Mesenchymal stem cell (in vitro differentiated cells and primary cell): Measurements from ENCODE around the gene MATK.

Source experiments
- DNase-seq: peaks from one replicate; pipeline ENCODE4 v3.0.0-alpha.2; 2013
- H2AFZ ChIP-seq: one replicate; pipeline ENCODE4 v1.6.1; 2013; ENCODE audit warnings: low read depth, mild to moderate bottlenecking, control low read depth, inconsistent platforms, low read length, moderate library complexity
- H2AK5ac ChIP-seq: 2 replicates; pipeline ENCODE4 v1.6.1; 2013; ENCODE audit warnings: low read length, moderate library complexity, mild to moderate bottlenecking, inconsistent platforms; ENCODE audit not compliant: severe bottlenecking
- H2BK120ac ChIP-seq: one replicate; pipeline ENCODE4 v1.6.1; 2013; ENCODE audit warnings: low read depth, mild to moderate bottlenecking, inconsistent platforms, low read length, moderate library complexity
- H2BK12ac ChIP-seq, 2 experiments: one replicate each; pipeline ENCODE4 v1.6.1; 2013; ENCODE audit warnings: inconsistent platforms in 2 of 2, low read length in 2 of 2, mild to moderate bottlenecking in 2 of 2, moderate library complexity in 2 of 2, control low read depth in 1 of 2
- H2BK15ac ChIP-seq: one replicate; pipeline ENCODE4 v1.6.1; 2013; ENCODE audit warnings: mild to moderate bottlenecking, low read depth, inconsistent platforms; ENCODE audit not compliant: poor library complexity, severe bottlenecking
- H2BK5ac ChIP-seq: 2 replicates; pipeline ENCODE4 v1.6.1; 2013; ENCODE audit warnings: low read depth, mild to moderate bottlenecking, low read length, control low read depth, inconsistent platforms; ENCODE audit not compliant: poor library complexity, severe bottlenecking
- H3K14ac ChIP-seq, 2 experiments: one replicate each; pipeline ENCODE4 v1.6.1; 2013; ENCODE audit warnings: inconsistent platforms in 2 of 2, low read length in 2 of 2, control low read depth in 1 of 2, mild to moderate bottlenecking in 1 of 2, moderate library complexity in 1 of 2
- H3K18ac ChIP-seq, 2 experiments: one replicate each; pipeline ENCODE4 v1.6.1; 2013; ENCODE audit warnings: inconsistent platforms in 2 of 2, low read length in 2 of 2, control low read depth in 1 of 2, low read depth in 1 of 2, mild to moderate bottlenecking in 1 of 2
- H3K23ac ChIP-seq, 2 experiments: one replicate each; pipeline ENCODE4 v1.6.1; 2013; ENCODE audit warnings: inconsistent platforms in 2 of 2, low read length in 2 of 2, mild to moderate bottlenecking in 2 of 2, moderate library complexity in 2 of 2, control low read depth in 1 of 2
- H3K27ac ChIP-seq: 2 replicates; pipeline ENCODE4 v1.5.1; 2013; ENCODE audit warnings: mild to moderate bottlenecking, moderate library complexity, low read length, control low read depth, inconsistent platforms; ENCODE audit not compliant: poor library complexity, severe bottlenecking
- H3K27me3 ChIP-seq, 2 experiments: 2 replicates each; pipeline versions ENCODE4 v1.6.1 to v1.7.0; 2013; ENCODE audit warnings: low read length in 2 of 2, mild to moderate bottlenecking in 2 of 2, moderate library complexity in 2 of 2, control low read depth in 1 of 2, inconsistent platforms in 1 of 2; ENCODE audit not compliant: control insufficient read depth in 1 of 2, insufficient read depth in 1 of 2
- H3K36me3 ChIP-seq, 2 experiments: 2 replicates each; pipeline versions ENCODE4 v1.6.1 to v1.7.0; 2013; ENCODE audit warnings: low read length in 2 of 2, control low read depth in 1 of 2, inconsistent platforms in 1 of 2, low read depth in 1 of 2, mild to moderate bottlenecking in 1 of 2; ENCODE audit not compliant: insufficient read depth in 2 of 2, control insufficient read depth in 1 of 2
- H3K4ac ChIP-seq, 2 experiments: one replicate each; pipeline ENCODE4 v1.6.1; 2013; ENCODE audit warnings: inconsistent platforms in 2 of 2, low read length in 2 of 2, mild to moderate bottlenecking in 2 of 2, moderate library complexity in 2 of 2, control low read depth in 1 of 2, low read depth in 1 of 2
- H3K4me1 ChIP-seq: 2 replicates; pipeline ENCODE4 v1.6.1; 2013; ENCODE audit warnings: low read depth, low read length, control low read depth; ENCODE audit not compliant: control insufficient read depth, insufficient read depth
- H3K4me2 ChIP-seq: 2 replicates; pipeline ENCODE4 v1.6.1; 2013; ENCODE audit warnings: low read length, mild to moderate bottlenecking, inconsistent platforms; ENCODE audit not compliant: poor library complexity, severe bottlenecking
- H3K4me3 ChIP-seq, 2 experiments: 2 replicates each; pipeline versions ENCODE4 v1.5.1 to v1.7.0; 2013; ENCODE audit warnings: low read length in 2 of 2, mild to moderate bottlenecking in 2 of 2, control low read depth in 1 of 2, low read depth in 1 of 2; ENCODE audit not compliant: insufficient read depth in 1 of 2
- H3K79me1 ChIP-seq: replicated peaks from 2 replicates; pipeline ENCODE4 v1.6.1; 2013; ENCODE audit warnings: mild to moderate bottlenecking, control low read depth, low read length, inconsistent platforms; ENCODE audit not compliant: poor library complexity, severe bottlenecking
- H3K9ac ChIP-seq: 2 replicates; pipeline ENCODE4 v1.7.0; 2013; ENCODE audit warnings: mild to moderate bottlenecking, low read length, moderate library complexity
- H3K9me3 ChIP-seq: 2 replicates; pipeline ENCODE4 v1.7.0; 2013; ENCODE audit warnings: mild to moderate bottlenecking, low read length; ENCODE audit not compliant: control insufficient read depth
- H4K8ac ChIP-seq: one replicate; pipeline ENCODE4 v1.6.1; 2013; ENCODE audit warnings: inconsistent platforms, mild to moderate bottlenecking, low read length, moderate library complexity
- H4K91ac ChIP-seq: one replicate; pipeline ENCODE4 v1.6.1; 2013; ENCODE audit warnings: mild to moderate bottlenecking, low read length, inconsistent platforms
- WGBS: methylation state at CpG from one replicate; pipeline ENCODE4 v1.1.7; 2013; ENCODE audit warnings: mixed read lengths; 5-methylcytosine and 5-hydroxymethylcytosine counted together

MATK gene

DNA sequence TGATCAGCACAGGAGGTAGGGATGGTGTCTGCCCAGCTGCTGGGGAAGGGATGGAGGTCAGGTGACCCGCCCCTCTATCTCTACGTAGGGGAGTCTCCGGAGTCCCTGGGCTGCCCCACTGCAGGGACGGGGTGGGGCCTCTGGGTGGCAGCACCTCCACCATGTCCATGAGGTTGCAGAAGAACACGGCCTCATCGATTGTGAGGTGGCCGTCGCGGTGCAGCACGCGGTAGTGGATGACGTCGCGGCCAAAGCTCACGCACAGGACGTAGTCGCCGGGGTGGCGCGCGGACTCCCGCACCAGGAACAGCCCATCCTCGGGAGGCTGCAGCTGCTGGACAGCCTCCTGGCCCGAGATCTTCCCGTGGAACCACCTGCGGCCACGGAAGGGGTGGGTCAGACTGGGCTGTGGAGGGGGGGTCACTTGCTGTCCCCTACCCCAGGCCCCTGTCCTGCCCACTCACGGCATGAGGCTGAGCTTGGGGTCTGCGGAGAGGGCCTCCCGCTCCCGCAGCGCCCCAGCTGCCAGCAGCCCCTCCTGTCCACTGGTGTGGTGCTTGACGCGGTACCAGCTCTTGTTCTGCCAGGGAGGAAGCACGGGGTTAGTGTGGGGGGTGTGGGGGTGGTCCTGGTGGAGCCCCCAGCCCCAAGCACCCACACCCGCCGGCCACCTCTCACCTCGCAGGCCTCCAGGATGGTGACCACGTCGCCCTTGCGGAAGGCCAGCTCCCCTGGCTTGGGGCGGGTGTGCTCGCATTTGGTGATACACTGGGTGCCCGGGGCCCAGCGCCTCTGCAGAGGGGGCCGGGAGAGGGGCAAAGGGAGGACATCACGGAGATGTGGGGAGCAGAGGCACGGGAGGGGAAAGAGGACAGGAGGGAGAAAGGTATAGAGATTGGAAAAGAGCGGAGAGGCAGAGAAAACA is 2.3 kb downstream of the MATK start:
- no peak overlapping the region for H3K18ac ChIP-seq
- H3K27ac ChIP-seq = no peak overlapping the region
- H4K91ac ChIP-seq = no peak overlapping the region
- no peak for DNase-seq
- no peaks in the 10 kb centered on the region for H3K36me3 ChIP-seq
- H3K4me1 ChIP-seq = peaks cover 10% of the 10 kb centered on the region
- H2AFZ ChIP-seq = no peak overlapping the region
- no peak overlapping the region for H3K23ac ChIP-seq
- no peak overlapping the region for H2BK120ac ChIP-seq
- peaks cover 20% of the 10 kb centered on the region for H3K9me3 ChIP-seq
- H3K4me2 ChIP-seq = no peak overlapping the region
- H4K8ac ChIP-seq = no peak overlapping the region
- H2BK15ac ChIP-seq = no peak overlapping the region
- H3K27me3 ChIP-seq = peaks cover 24 to 35% of the 10 kb centered on the region in 2 experiments
- H2BK5ac ChIP-seq = no peak overlapping the region
- no peak overlapping the region for H3K4ac ChIP-seq
- H2BK12ac ChIP-seq = no peak overlapping the region
- no peak overlapping the region for H3K9ac ChIP-seq
- no peaks in the 10 kb centered on the region for H3K79me1 ChIP-seq
- no peak overlapping the region for H2AK5ac ChIP-seq
- WGBS = 81% methylated on average over 46 of the region's 49 CpGs
- no peak overlapping the region for H3K14ac ChIP-seq
- H3K4me3 ChIP-seq = peak overlapping the region in 1 of 2 experiments; percentile 14

DNA sequence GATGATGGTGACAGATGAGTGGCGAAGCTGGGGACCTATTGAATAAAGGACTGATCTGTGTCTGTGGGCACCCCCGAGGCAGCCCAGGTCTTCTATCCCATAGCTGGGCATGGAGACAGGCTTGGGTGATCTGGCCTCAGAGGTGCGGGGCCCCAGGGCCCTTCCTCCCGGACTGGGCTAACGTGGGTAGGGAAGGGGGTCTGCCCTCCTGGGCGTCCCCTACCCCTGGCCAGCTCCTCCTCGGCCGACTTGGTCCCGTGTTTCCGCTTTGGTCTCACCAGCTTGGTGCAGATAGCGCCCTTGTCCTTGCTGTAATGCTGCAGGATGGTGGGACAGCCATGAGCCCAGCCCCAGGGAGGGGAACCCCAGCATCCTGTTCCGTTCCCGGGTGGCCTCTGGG is 3.3 kb downstream of the MATK start:
- H3K4me2 ChIP-seq = no peak overlapping the region
- no peak overlapping the region for H3K9ac ChIP-seq
- H2BK15ac ChIP-seq = no peak overlapping the region
- no peak overlapping the region for H2BK120ac ChIP-seq
- H3K14ac ChIP-seq = no peak overlapping the region
- no peaks in the 10 kb centered on the region for H3K79me1 ChIP-seq
- peaks cover 10% of the 10 kb centered on the region for H3K4me1 ChIP-seq
- peaks cover 20% of the 10 kb centered on the region for H3K9me3 ChIP-seq
- H3K36me3 ChIP-seq = no peaks in the 10 kb centered on the region
- no peak overlapping the region for H3K4ac ChIP-seq
- H2AK5ac ChIP-seq = no peak overlapping the region
- no peak overlapping the region for H4K91ac ChIP-seq
- H3K4me3 ChIP-seq = no peak overlapping the region
- no peak overlapping the region for H3K23ac ChIP-seq
- H2AFZ ChIP-seq = no peak overlapping the region
- no peak overlapping the region for H2BK12ac ChIP-seq
- no peak overlapping the region for H2BK5ac ChIP-seq
- H3K27ac ChIP-seq = no peak overlapping the region
- H4K8ac ChIP-seq = no peak overlapping the region
- H3K18ac ChIP-seq = no peak overlapping the region
- peaks cover 24 to 30% of the 10 kb centered on the region in 2 experiments for H3K27me3 ChIP-seq
- DNase-seq = no peak
- 89% methylated on average over 10 of the region's 13 CpGs for WGBS

DNA sequence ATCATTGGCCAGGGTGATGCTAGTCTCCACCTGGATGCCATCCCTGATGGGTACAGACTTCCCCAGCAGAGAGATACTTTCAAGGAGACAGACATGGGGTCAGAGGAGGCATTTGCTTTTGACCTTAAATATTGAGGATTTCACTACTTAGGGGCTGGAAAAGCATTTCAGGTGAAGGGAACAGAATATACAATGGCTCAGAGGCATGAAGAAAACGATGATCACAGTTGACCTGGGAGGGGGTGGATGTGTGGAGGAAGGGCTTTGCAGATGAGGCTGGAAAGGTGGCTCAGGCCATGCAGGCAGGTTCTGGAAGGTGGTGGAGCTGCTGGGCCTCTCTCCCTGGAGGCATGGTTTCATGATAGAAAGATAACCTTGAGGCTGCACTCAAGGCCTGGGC is 3.9 kb downstream of the MATK start:
- Histone ChIP-seq H4K91ac (no peak overlapping the region), H3K14ac (no peak overlapping the region), H2AFZ (no peak overlapping the region), H3K4me3 (peak overlapping the region in 1 of 2 experiments; percentile 33), H3K4ac (no peak overlapping the region), H2BK15ac (no peak overlapping the region), H3K36me3 (no peaks in the 10 kb centered on the region), H3K27ac (no peak overlapping the region), H3K23ac (no peak overlapping the region), H2BK5ac (no peak overlapping the region), H3K18ac (no peak overlapping the region), H3K4me1 (peaks cover 10% of the 10 kb centered on the region), H2AK5ac (no peak overlapping the region), H3K9ac (no peak overlapping the region), H2BK120ac (no peak overlapping the region), H3K27me3 (peaks cover 24 to 30% of the 10 kb centered on the region in 2 experiments), H2BK12ac (no peak overlapping the region), H3K9me3 (peaks cover 20% of the 10 kb centered on the region), H3K4me2 (no peak overlapping the region), H3K79me1 (no peaks in the 10 kb centered on the region), H4K8ac (no peak overlapping the region)
- WGBS = 82% methylated on average over 1 of the region's 1 CpG
- no peak for DNase-seq

DNA sequence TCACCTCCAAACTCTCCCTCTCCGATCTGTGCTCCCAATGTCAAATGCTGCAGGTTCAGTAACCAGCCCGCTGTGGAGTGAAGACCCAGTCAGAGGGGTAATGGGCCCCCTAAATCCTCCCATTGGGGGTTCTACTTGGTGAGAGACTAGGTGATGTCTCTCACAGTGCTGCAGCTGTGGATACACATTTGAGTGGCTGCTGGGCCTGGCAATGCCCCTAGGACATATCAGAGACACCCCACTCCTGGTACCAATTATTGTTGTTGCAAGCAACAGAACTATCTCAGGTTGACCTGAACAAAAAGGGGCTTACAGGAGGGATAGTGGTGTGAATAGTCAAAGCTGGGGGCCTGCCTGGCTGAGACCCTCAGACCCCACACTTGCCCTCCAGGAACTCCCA is 4.6 kb downstream of the MATK start:
- peaks cover 10% of the 10 kb centered on the region for H3K4me1 ChIP-seq
- no peak overlapping the region for H2BK15ac ChIP-seq

More for the DNA sequence above, 4.6 kb downstream of the MATK start:
- no peak overlapping the region for H2BK120ac ChIP-seq
- H3K9me3 ChIP-seq = peaks cover 20% of the 10 kb centered on the region
- no peak overlapping the region for H2AK5ac ChIP-seq
- no peak overlapping the region for H3K27ac ChIP-seq
- no peak overlapping the region for H4K8ac ChIP-seq
- H4K91ac ChIP-seq = no peak overlapping the region
- DNase-seq = no peak
- H3K4ac ChIP-seq = no peak overlapping the region
- H3K18ac ChIP-seq = no peak overlapping the region
- H3K27me3 ChIP-seq = peaks cover 19 to 24% of the 10 kb centered on the region in 2 experiments
- no peak overlapping the region for H2BK5ac ChIP-seq
- no peaks in the 10 kb centered on the region for H3K79me1 ChIP-seq
- no peak overlapping the region for H2BK12ac ChIP-seq
- no peak overlapping the region for H3K4me2 ChIP-seq
- H2AFZ ChIP-seq = no peak overlapping the region
- 86% methylated on average over 2 of the region's 2 CpGs for WGBS
- H3K14ac ChIP-seq = no peak overlapping the region
- H3K4me3 ChIP-seq = no peak overlapping the region
- H3K23ac ChIP-seq = no peak overlapping the region
- no peaks in the 10 kb centered on the region for H3K36me3 ChIP-seq
- no peak overlapping the region for H3K9ac ChIP-seq
